GM21447 (cell line): ENCODE results near the gene CAV2.
"Not testable (repeated sequence)": the region's sequence is repeated elsewhere in the genome, so short reads cannot be mapped to it uniquely, and the experiment has no call there.

Experiments used
- ATAC-seq: cut with Tn5 transposase; IDR thresholded peaks from one replicate; pipeline ENCODE4 v1.9.1; 2021; ENCODE audit not compliant: unreplicated experiment

CAV2 gene, protein sequence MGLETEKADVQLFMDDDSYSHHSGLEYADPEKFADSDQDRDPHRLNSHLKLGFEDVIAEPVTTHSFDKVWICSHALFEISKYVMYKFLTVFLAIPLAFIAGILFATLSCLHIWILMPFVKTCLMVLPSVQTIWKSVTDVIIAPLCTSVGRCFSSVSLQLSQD

DNA sequence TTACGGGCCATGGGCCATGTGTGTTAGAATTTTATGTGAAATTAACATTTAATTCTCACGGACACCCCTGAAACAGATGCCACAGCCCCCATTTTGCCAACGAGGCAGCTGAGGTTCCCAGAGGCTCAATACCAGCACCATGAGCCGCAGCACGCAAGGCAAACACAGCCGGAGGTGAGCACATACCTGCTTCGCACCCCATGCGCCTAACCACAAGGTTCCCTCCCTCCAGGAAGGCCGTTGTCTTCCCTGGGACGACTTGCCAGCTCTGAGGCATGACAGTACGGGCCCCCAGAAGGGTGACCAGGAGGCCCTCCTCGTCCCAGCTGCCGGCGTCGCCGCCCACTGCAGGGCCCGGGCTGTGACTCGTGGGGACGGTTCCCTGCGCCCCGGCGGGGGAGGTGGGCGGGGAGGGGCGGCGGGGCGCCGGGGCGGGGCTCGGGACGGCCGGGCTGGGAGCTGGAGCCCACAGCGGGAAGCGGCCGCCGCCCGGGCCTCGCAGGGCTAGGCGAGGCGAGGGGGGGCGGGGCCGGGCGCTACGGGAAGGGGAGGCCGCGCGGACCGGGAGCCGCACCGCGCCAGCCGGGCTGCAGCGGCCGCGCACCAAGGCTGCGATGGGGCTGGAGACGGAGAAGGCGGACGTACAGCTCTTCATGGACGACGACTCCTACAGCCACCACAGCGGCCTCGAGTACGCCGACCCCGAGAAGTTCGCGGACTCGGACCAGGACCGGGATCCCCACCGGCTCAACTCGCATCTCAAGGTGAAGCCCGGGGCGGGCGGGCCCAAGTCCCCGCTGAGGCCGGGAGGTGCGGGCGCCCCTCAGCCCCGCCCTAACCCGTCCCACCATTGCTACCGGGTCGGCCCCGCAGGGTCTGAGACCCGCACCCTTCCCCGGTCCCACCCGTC, at the start of gene CAV2:
TSS of gene CAV2 (plus strand) at position 571 of the 910 bp plus-strand sequence. CDS start at position 615, 44 bp downstream.
- ATAC-seq, result peak; percentile 46

DNA sequence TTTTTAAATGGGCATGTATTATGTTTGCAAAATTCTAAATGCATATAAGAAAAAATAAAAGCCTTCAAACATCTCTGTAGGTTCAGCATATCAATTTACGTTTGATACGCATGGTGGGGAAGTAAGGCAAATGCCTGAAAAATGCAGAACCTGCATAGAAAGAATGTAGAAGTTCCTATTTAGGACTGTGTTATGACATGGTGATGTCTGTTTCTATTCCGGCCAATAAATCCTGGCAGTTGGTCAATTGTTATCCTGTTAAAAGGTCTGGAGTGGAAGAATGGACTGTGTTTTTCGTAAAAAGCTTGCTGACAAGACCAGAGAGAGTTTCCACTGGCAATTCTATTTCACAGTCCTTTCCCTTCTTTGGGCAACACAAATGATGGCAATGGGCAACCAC, 49.6 kb upstream of the CAV2 start:
- ATAC-seq, result no peak

DNA sequence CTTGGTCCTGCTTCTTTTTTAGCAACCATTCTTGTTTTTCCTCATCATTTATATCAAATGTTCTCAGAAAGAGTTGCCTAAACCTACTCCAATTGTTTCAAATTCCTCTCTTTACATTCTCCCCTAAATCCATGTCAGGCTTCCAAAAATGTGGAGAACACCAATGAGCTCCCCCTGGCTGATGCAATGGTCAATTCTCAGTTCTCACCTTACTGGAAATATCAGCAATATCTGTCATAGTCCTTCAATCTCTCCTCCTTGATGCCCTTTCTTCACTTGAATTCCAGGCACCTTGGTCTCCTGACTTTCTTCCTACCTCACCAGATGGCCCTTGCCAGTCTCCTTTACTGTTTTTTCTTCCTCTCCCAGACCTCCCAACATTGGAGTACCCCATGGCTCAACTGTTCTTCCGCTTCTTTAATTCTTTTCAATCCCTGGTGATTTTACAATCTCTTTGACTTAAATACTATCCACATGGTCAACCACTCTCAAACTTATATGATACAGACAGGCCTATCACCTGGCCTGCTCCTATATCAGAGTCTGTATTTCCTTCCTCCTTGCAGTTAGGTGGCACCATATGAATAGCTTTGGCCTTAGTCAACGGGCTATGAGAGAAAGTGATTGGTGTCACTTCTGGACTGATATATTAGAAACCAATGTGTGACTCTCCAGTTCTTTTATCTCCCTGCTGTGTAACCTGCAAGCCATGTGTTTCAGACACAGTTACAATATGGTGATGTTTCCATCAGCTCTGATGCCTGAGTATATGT, 47.4 kb upstream of the CAV2 start:
- no peak for ATAC-seq

DNA sequence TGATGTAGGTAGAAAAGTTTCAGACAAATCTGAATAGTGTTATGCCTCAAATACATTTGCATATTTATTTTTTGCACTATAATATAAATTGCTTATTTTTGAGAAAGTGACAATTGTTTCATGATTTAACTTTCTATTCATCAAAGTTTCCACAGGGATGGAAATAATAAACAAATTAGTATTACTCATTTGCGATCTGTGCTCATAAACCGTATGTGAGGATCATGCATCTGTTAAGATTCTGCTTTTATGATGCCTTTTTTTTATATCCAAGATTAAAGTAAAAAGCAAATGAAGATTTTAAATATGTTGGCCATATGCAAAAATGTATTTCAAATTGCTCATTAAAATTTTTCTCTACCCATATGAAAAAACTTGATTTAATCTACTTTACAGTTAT, 45.2 kb upstream of the CAV2 start:
- ATAC-seq, result no peak

DNA sequence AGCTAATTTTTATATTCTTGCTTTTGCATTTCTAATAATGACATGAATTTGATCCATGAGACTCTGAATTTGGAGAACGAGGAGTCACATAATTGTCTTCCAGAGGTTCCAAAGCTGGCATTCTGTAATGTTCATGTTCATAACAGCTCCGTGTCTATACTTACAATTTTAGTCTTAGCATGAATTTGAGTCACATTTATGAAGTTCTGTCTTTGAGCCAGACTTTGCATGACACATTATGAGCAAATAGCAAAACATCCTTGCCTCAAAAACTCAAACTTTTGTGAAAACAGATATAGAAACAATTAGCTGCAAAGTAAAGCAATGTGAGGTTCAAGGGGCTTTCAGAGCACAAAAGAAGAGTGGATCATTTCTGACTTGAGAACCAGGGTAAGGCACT, 44.5 kb upstream of the CAV2 start:
- no peak for ATAC-seq

DNA sequence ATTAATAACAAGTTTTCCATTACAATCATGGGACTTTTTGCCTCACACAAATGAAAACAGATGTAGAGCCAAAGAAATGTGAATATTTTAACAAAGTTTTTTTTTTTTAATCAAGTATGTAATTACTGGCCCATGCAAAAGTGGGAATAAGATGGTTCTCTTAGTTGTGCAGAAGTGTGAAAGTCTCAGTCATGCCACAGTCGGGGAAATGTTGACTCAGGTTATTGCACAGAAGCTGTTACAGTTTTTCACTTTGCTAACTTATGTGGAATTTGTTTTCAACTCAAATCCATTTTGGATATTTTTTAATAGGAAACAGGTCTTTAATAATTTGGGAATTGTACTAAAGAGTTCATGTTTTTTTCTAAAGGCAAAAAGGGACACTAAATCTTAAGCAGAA, 44.0 kb upstream of the CAV2 start:
- no peak for ATAC-seq

DNA sequence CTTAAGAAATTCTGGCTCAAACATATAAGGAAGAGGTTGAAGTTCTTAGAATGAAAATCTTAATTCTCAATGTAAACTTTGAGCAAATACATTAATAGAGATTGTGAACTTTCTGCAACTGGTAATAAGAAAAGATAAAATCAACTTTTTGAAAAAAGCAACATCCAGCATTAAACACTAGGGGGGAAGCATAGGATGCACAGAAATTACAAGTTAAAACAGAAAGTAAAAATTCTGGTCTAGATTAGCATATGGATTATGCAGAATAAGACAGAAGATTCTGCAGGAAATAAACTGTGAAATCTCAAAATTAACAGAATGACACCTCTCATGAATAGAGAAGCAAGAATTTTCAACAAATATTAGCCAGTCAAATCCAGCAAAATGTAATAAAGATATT, 38.0 kb upstream of the CAV2 start:
- ATAC-seq, result no peak

DNA sequence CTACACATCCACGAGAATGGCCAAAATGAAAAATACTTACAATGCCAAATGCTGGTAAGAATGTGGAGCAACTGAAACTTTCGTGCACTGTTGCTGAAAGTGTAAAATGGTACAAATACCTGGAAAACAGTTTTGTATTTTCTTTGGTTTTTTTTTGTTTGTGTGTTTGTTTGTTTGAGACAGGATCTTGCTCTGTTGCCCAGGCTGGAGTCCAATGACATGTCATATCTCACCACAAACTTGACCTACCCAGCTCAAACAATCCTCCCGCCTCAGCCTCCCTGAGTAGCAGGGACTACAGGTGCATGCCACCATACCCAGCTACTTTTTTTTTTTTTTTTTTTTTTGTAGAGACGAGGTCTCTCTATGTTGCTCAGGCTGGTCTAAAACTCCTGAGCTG, 35.6 kb upstream of the CAV2 start:
- no peak for ATAC-seq

DNA sequence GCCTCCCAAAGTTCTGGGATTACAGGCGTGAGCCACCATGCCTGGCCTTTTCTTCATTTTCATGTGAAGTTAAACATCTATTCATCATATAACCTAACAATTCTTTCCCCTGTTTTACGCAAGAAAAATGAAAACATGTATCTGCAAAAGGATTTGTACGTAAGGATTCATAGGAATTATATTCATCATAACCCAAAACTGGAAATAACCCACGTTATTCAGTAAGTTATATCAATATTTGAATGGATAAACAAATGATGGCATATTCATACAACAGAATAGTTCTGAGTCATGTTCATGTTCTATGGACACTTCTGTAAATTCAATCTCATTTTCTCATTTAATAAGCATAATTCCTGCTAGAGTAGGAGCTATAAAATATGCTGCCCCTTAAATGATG, 35.2 kb upstream of the CAV2 start:
- no peak for ATAC-seq

DNA sequence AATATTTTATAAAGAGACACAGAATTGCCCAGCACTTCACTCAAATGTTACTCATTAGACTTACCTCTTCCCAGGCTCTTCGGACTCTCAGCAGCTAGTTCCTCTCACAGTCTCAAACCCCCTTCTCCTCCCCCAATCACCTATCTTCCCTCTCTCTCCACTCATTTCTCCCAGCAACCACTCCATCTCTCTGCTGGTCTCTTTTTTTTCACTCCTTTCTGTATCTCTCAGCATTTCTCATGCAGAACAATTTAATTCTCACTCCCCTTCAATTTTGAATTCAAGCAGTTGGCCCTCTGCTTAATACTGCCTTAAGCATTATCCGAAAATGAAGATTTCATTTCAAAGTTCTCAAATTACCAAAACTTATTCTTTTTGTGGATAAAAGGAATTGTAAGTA, 34.4 kb upstream of the CAV2 start:
- no peak for ATAC-seq

DNA sequence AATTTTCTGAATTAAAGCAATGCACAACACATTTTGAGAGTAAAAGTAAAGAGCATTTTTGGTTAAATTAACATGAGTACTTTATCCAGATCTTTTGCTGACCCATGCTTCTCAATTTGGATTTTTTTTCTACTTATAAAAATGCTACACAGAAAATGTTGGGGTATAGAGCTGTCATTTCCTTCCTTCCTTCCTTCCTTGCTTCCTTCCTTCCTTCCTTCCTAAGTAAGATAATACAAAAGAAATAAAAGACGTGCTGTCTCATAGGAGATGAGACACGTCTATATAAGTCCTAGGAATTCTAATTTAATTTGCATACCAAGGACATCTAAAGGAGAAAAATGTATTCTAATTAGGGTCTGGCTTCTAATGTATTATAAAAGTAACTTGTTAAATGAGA, 31.0 kb upstream of the CAV2 start:
- no peak for ATAC-seq

DNA sequence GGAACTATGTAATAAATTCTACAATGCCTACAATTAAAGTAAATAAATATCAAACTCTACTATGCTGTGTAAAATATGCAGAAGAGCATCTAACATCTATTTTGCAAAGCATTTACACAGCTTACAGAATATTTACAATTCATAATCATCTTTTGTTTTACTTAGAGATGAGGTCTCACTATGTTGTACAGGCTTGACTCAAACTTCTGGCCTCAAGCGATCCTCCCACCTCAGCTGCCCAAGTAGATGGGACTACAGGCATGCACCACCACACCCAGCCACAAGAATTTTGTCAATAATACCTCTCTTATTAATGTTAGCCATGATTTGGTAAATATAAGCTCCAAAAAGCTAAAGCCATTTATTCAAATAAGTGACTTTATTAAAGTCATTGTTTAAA, 21.9 kb upstream of the CAV2 start:
- ATAC-seq, result no peak

DNA sequence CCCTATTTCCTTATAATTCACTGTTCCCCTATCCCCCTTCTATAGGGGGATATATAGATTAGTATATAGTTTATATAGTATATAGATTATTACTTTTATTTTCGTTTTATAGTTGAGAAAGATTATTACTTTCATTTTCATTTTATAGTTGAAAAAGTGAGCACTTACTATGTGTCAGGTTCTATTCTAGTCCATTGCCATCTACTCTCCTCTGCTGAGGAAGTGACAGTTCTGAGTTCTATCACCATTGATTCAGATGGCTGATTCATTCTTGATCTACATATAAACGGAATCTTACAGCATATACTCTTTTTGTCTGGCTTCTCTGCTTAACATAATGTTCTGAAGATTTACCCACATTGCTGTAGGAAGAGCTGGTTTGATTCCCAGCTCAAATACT, 20.7 kb upstream of the CAV2 start:
- ATAC-seq, result no peak

DNA sequence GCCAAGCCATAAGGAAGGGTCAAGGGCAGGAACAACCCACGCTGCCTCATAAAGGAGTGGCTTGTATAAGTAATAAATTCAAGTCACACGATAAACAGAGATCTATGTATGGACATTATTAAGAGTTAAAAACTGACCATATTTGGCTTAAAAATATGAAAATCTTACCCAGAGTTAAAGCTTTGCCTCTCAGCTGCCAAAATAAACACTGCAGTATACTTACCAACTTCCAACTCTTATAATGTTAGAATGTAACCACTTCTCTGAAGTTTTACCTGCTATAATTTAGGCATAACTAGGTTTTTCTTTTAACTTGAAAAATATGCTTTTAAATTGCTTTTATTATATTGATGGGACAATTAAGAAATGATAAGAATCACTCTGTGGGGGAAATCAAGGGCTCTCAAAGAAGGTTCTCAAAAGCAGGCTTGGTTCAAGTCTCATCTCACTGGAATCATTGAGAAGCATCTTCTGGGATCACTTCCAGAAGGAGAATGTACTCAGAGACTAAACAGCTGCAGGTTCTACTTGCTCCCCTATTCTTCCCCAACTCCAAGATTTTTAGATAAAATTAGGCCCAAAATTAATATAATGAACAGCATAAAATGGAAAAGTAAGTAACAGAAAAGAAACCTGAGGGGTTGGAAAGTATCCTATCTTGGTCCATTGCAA, 16.1 kb upstream of the CAV2 start:
- ATAC-seq, result no peak

DNA sequence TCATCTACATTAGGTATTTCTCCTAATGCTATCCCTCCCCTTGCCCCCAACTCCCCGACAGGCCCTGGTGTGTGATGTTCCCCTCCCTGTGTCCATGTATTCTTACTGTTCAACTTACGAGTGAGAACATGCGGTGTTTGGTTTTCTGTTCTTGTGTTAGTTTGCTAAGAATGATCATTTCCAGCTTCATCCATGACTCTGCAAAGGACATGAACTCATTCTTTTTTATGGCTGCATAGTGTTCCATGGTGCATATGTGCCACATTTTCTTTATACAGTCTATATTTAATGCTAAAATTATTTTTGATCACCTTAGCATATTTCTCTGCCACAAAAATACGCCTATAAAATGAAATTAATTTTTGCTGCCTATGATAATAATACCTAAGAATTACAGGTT, 15.1 kb upstream of the CAV2 start:
- ATAC-seq, result not testable (repeated sequence)

DNA sequence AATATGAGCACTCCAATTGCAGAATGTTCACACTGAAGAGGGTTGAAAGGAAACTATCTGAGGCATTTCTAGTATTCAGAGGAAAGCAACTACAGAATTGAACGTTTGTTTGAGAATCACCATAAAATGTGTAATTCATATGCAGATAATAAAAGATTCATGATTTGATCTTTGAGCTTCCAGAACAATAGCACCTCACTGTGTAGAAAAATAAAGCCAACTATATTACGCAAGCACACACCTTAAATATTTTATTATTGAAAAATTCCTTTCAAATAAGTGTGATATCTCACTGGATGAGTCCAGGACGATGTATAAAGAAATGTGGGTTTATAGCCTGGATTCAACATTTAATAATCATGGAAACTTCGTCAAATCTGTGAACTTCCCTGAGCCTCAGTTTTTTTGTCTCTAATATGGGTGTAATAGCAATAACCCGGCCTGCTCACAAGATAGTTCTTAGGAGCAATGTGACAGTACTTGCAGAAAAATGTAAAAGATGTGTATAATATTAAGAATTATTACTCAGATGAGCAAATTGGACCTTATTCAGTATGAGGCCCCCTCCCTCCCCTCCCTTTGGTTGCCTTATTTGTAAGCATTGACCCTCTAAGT, 11.5 kb upstream of the CAV2 start:
- ATAC-seq, result no peak

DNA sequence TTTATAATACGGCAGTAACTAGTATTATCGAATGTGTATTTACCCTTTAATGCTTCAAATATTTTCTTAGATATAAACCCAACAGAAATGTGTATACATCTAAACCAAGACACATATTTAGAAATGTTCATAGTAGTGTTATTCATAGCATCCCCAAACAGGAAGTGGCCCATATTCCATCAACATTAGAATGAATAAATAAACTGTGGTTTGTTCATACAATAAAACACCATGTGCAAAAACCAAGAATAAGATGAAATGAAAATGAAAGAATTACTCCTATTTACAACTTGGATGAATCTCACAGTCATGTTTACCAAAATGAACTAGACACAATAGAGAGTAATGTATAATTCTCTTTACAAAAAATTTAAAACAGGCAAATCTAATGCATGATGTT, 9.2 kb upstream of the CAV2 start:
- ATAC-seq, result no peak

DNA sequence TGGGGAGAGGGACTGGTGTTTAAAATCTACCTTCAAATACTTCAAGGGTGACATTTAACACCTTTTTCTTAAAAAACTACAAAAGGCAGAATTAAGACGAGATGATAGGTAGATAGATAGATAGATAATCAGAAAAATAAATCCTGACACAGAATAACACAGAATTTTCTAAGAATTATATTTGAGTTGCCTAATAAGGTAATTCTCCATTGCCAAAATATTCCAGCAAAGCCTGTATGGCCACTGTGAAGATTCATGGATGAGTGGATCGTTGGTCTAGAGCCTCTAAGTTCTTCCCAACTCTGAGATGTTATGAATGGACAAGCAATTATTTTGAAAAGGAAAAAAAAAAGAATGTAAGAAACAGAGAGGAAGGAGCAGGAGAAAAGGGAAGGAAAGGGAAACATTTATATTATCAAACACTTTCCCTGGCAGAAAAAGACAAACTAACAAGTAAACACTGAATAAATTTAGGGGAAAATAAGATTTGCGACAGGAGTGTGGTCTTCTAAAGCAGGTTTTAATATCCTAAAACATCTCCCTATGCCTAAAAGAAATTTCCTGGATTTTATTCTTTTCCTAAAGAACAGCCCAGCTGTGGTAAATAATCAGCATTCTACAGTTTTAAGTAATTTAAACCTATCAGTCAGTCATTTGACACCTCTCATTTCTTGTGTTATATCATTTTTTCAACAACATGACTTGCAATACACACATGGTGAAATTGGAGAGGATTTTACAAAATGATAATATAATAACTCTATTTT, 7.5 kb upstream of the CAV2 start:
- no peak for ATAC-seq

DNA sequence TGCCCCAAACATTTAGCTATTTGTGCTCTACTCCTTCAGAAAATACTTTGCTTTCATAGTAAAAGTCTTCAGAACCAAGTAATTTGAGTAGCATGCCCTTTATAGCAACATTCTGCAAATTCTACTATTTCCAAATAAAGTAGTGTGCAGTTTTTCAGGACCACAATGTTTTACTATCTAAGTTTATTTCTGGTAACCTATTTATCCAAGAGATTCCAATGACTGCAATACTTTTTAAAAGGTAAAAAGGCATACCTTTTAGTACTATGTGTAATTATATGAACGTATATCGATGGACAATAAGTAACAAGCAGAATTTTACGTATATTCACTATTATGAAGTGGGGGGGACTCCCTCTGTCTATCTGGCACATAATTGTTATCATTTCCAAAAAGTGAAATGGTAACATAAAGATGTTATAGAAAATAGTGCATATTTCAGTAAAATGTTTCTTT, 6.9 kb upstream of the CAV2 start:
- no peak for ATAC-seq

DNA sequence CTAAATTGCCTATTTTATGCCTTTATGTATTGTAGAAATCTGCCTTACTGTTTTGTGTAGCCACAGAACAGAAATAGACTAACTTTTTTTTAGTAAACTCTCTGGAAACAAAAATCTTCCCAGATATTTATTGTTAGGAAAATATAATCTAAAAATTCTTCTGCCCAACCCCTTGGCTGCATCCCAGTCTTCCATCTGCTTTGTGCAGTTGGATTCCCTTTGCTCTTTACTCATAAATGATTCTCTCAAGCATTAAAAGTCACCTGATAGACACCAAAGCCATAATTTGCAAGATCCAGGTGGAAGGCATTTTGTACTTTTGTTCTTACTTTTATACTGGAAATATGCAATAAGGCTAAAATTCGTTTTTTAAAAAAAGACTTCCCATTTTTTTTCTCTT, 6.1 kb upstream of the CAV2 start:
- ATAC-seq, result no peak
